Neural progenitor cell (in vitro differentiated cells): ENCODE data around the gene SOX9. TPM values are rescaled to one million over a fixed set of nuclear protein-coding genes. Genes with fewer than 3 reads are reported as not detected.

Source experiments
- DNase-seq: peaks from one replicate; pipeline ENCODE4 v3.0.0-alpha.2; 2016; ENCODE audit warnings: low spot score
- H2AFZ ChIP-seq: fragments of 200-600 bp; sonication (generic); replicated peaks from 2 replicates; pipeline ENCODE4 v1.6.1; 2016; ENCODE audit warnings: antibody characterized with exemption
- H3F3A ChIP-seq: fragments of 200-600 bp; sonication (generic); 2 replicates; pipeline ENCODE4 v1.6.1; 2016; ENCODE audit warnings: antibody characterized with exemption, low read depth
- H3K27ac ChIP-seq: fragments of 200-600 bp; sonication (generic); 2 replicates; pipeline ENCODE4 v1.5.1; 2016; ENCODE audit warnings: mild to moderate bottlenecking
- H3K27me3 ChIP-seq: fragments of 200-600 bp; sonication (generic); 2 replicates; pipeline ENCODE4 v1.6.1; 2016; ENCODE audit warnings: mild to moderate bottlenecking, moderate library complexity
- H3K36me3 ChIP-seq: fragments of 200-600 bp; sonication (generic); 2 replicates; pipeline ENCODE4 v1.5.1; 2016
- H3K4me1 ChIP-seq: fragments of 200-600 bp; sonication (generic); 2 replicates; pipeline ENCODE4 v1.6.1; 2016; ENCODE audit warnings: mixed run types
- H3K4me2 ChIP-seq: fragments of 200-600 bp; sonication (generic); 2 replicates; pipeline ENCODE4 v1.6.1; 2016
- H3K4me3 ChIP-seq: fragments of 200-600 bp; sonication (generic); 2 replicates; pipeline ENCODE4 v1.5.1; 2016
- H3K79me2 ChIP-seq: fragments of 200-600 bp; sonication (generic); 2 replicates; pipeline ENCODE4 v1.6.1; 2016; ENCODE audit warnings: low read depth
- H3K9ac ChIP-seq: fragments of 200-600 bp; sonication (generic); 2 replicates; pipeline ENCODE4 v1.6.1; 2016
- H3K9me3 ChIP-seq: fragments of 200-600 bp; sonication (generic); 2 replicates; pipeline ENCODE4 v1.5.1; 2016; ENCODE audit warnings: low read depth
- H4K20me1 ChIP-seq: fragments of 200-600 bp; sonication (generic); 2 replicates; pipeline ENCODE4 v1.6.1; 2016; ENCODE audit warnings: low read depth
- H3K27ac Mint-ChIP-seq: 3 replicates; pipeline ENCODE4 v1.8.0; 2021; ENCODE audit warnings: mixed read lengths
- H3K27me3 Mint-ChIP-seq: 2 replicates; pipeline ENCODE4 v1.8.0; 2022; ENCODE audit warnings: low read depth, mild to moderate bottlenecking, inconsistent platforms, moderate library complexity, mixed read lengths; ENCODE audit not compliant: insufficient read depth
- H3K36me3 Mint-ChIP-seq: 3 replicates; pipeline ENCODE4 v1.8.0; 2021; ENCODE audit warnings: mixed read lengths
- H3K4me1 Mint-ChIP-seq: 3 replicates; pipeline ENCODE4 v1.8.0; 2021; ENCODE audit warnings: mixed read lengths
- H3K4me3 Mint-ChIP-seq: 3 replicates; pipeline ENCODE4 v1.8.0; 2021; ENCODE audit warnings: mild to moderate bottlenecking, moderate library complexity, mixed read lengths
- H3K9me3 Mint-ChIP-seq: 3 replicates; pipeline ENCODE4 v1.8.0; 2020; ENCODE audit warnings: mixed read lengths
- EZH2 ChIP-seq: fragments of 200-600 bp; sonication (generic); IDR thresholded peaks from 2 replicates; pipeline ENCODE4 v1.6.1; 2017; ENCODE audit warnings: antibody characterized with exemption, mild to moderate bottlenecking, moderate library complexity
- EZH2phosphoT487 ChIP-seq: fragments of 200-600 bp; sonication (generic); IDR thresholded peaks from 2 replicates; pipeline ENCODE4 v1.6.1; 2017; ENCODE audit warnings: antibody characterized with exemption
- total RNA-seq: library from RNA; depleted of rRNA; stranded (reverse); fragments of >200 nt; gene quantifications from 2 replicates; pipeline ENCODE4 v1.2.3, GENCODE V29; 2015; ENCODE audit warnings: low replicate concordance
- TF ChIP-seq, protein P1 (sequence below): fragments of 200-600 bp; sonication (generic); IDR thresholded peaks from 2 replicates; pipeline ENCODE4 v1.5.1; 2017; ENCODE audit warnings: antibody characterized with exemption, mild to moderate bottlenecking

SOX9 gene
- 10.6 and 12.7 TPM in 2 replicates for total RNA-seq

DNA sequence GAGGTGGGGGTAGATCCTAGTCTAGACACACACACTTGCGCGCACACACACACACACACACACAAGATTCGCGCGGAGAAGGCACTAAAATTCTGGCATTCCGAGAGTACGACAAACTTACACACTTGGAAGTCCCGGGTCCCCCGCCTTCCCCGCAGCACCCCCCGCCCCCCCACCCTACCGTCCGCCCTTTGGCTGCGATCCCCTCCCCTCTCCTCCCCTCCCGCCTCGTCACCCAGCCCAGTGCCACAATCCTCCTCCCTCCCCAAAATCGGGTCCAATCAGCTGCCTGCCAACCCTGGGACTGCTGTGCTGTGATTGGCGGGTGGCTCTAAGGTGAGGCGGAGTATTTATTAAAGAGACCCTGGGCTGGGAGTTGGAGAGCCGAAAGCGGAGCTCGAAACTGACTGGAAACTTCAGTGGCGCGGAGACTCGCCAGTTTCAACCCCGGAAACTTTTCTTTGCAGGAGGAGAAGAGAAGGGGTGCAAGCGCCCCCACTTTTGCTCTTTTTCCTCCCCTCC, at the start of gene SOX9:
SOX9 (plus strand) TSS at position 379 of the 522 bp plus-strand sequence. CDS start 372 bp downstream, outside the sequence.
- peak; percentile 94 for DNase-seq
- Mint-ChIP-seq H3K27ac (no peak within 1 kb of the TSS), H3K9me3 (peaks cover 3% of the 10 kb centered on the region), H3K4me1 (peaks cover 50% of the 10 kb centered on the region), H3K4me3 (peak within 1 kb of the TSS; percentile 100), H3K36me3 (peaks cover 10% of the 10 kb centered on the region), H3K27me3 (peaks cover 50% of the 10 kb centered on the region)
- peak within 1 kb of the TSS; percentile 62 for H2AFZ ChIP-seq
- H3K9ac ChIP-seq, result no peak within 1 kb of the TSS
- H3K4me3 ChIP-seq, result peak within 1 kb of the TSS; percentile 87
- H3K27me3 ChIP-seq, result peaks cover 48% of the 10 kb centered on the region
- no peaks in the 10 kb centered on the region for H3K9me3 ChIP-seq
- H3F3A ChIP-seq, result peaks cover 17% of the 10 kb centered on the region
- no peak for TF ChIP-seq EZH2
- TF ChIP-seq EZH2phosphoT487, result no peak
- TF ChIP-seq, protein P1, sequence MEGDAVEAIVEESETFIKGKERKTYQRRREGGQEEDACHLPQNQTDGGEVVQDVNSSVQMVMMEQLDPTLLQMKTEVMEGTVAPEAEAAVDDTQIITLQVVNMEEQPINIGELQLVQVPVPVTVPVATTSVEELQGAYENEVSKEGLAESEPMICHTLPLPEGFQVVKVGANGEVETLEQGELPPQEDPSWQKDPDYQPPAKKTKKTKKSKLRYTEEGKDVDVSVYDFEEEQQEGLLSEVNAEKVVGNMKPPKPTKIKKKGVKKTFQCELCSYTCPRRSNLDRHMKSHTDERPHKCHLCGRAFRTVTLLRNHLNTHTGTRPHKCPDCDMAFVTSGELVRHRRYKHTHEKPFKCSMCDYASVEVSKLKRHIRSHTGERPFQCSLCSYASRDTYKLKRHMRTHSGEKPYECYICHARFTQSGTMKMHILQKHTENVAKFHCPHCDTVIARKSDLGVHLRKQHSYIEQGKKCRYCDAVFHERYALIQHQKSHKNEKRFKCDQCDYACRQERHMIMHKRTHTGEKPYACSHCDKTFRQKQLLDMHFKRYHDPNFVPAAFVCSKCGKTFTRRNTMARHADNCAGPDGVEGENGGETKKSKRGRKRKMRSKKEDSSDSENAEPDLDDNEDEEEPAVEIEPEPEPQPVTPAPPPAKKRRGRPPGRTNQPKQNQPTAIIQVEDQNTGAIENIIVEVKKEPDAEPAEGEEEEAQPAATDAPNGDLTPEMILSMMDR, result no peak
- H3K4me1 ChIP-seq, result peaks cover 60% of the 10 kb centered on the region
- H4K20me1 ChIP-seq, result peaks cover 34% of the 10 kb centered on the region
- peak within 1 kb of the TSS; percentile 96 for H3K4me2 ChIP-seq
- H3K27ac ChIP-seq, result no peak within 1 kb of the TSS
- H3K36me3 ChIP-seq, result peaks cover 9% of the 10 kb centered on the region
- peaks cover 36% of the 10 kb centered on the region for H3K79me2 ChIP-seq

- no peak overlapping the region for H3K27ac Mint-ChIP-seq
- TF ChIP-seq, protein P1, result no peak
- TF ChIP-seq EZH2phosphoT487, result no peak
- no peak for TF ChIP-seq EZH2
- no peaks in the 10 kb centered on the region for H3K36me3 ChIP-seq
- no peaks in the 10 kb centered on the region for H3K9me3 ChIP-seq
- H3K9ac ChIP-seq, result no peak overlapping the region
- no peaks in the 10 kb centered on the region for H3K27me3 ChIP-seq
- no peak overlapping the region for H3K4me3 ChIP-seq
- H3K4me1 Mint-ChIP-seq, result peaks cover 6% of the 10 kb centered on the region
- DNase-seq, result no peak
- no peak overlapping the region for H3K27ac ChIP-seq
- H3K9me3 Mint-ChIP-seq, result no peaks in the 10 kb centered on the region
- H3K4me3 Mint-ChIP-seq, result no peak overlapping the region
- H3K4me1 ChIP-seq, result peaks cover 4% of the 10 kb centered on the region
- H3K36me3 Mint-ChIP-seq, result no peaks in the 10 kb centered on the region
- H3K4me2 ChIP-seq, result no peak overlapping the region
- no peaks in the 10 kb centered on the region for H3K79me2 ChIP-seq
- H3K27me3 Mint-ChIP-seq, result peaks cover 2% of the 10 kb centered on the region
- no peaks in the 10 kb centered on the region for H4K20me1 ChIP-seq
- no peak overlapping the region for H2AFZ ChIP-seq
- no peaks in the 10 kb centered on the region for H3F3A ChIP-seq
Measured at GRCh38 chr17:72071330-72071729, 49.5 kb upstream of the SOX9 start.

GRCh38 chr17:72075995-72076677, 44.7 kb upstream of the SOX9 start:
- Histone ChIP-seq H2AFZ (no peak overlapping the region), H3K79me2 (no peaks in the 10 kb centered on the region), H4K20me1 (no peaks in the 10 kb centered on the region), H3F3A (no peaks in the 10 kb centered on the region), H3K27ac (no peak overlapping the region), H3K4me3 (no peak overlapping the region), H3K9me3 (no peaks in the 10 kb centered on the region), H3K36me3 (no peaks in the 10 kb centered on the region), H3K4me1 (peaks cover 4% of the 10 kb centered on the region), H3K27me3 (no peaks in the 10 kb centered on the region), H3K9ac (no peak overlapping the region), H3K4me2 (no peak overlapping the region)
- peaks cover 10% of the 10 kb centered on the region for H3K4me1 Mint-ChIP-seq
- peaks cover 9% of the 10 kb centered on the region for H3K27me3 Mint-ChIP-seq
- H3K27ac Mint-ChIP-seq, result no peak overlapping the region
- H3K4me3 Mint-ChIP-seq, result no peak overlapping the region
- peaks cover 3% of the 10 kb centered on the region for H3K9me3 Mint-ChIP-seq
- H3K36me3 Mint-ChIP-seq, result no peaks in the 10 kb centered on the region
- TF ChIP-seq EZH2phosphoT487 (no peak), EZH2 (no peak)
- peak; percentile 28 for DNase-seq

GRCh38 chr17:72076678-72077030, 44.2 kb upstream of the SOX9 start:
- Mint-ChIP-seq H3K36me3 (no peaks in the 10 kb centered on the region), H3K4me1 (peaks cover 10% of the 10 kb centered on the region), H3K4me3 (no peak overlapping the region), H3K27ac (no peak overlapping the region), H3K9me3 (peaks cover 3% of the 10 kb centered on the region), H3K27me3 (peaks cover 9% of the 10 kb centered on the region)
- H3K36me3 ChIP-seq, result no peaks in the 10 kb centered on the region
- no peaks in the 10 kb centered on the region for H3K9me3 ChIP-seq
- H3K4me3 ChIP-seq, result no peak overlapping the region
- no peaks in the 10 kb centered on the region for H3F3A ChIP-seq
- H2AFZ ChIP-seq, result no peak overlapping the region
- H3K79me2 ChIP-seq, result no peaks in the 10 kb centered on the region
- no peaks in the 10 kb centered on the region for H4K20me1 ChIP-seq
- no peak for TF ChIP-seq EZH2phosphoT487
- TF ChIP-seq, protein P1, result no peak
- no peak for TF ChIP-seq EZH2
- peaks cover 4% of the 10 kb centered on the region for H3K4me1 ChIP-seq
- H3K27ac ChIP-seq, result no peak overlapping the region
- H3K27me3 ChIP-seq, result no peaks in the 10 kb centered on the region
- H3K9ac ChIP-seq, result no peak overlapping the region
- no peak for DNase-seq
- no peak overlapping the region for H3K4me2 ChIP-seq
